H1 (cell line): ENCODE measurements around the gene HMCES. TPM values are rescaled to one million over a fixed set of nuclear protein-coding genes. Genes with fewer than 3 reads are reported as not detected.

Source experiments
- CTCF ChIA-PET: fragments of 300-600 bp; sonication (Branson Sonifier 250); formaldehyde crosslinking; loops from one replicate; lab custom pipeline; 2021; ENCODE audit not compliant: partially characterized antibody; lab: Charles Lee
- POLR2A ChIA-PET: fragments of 300-600 bp; sonication (Branson Sonifier 250); formaldehyde crosslinking; loops from one replicate; lab custom pipeline; 2021; ENCODE audit warnings: inconsistent platforms; ENCODE audit not compliant: partially characterized antibody; lab: Charles Lee
- DNase-seq, 2 experiments: peaks; one replicate each; pipeline versions ENCODE4 v3.0.0 to v3.0.0-alpha.2; 2010 to 2022; ENCODE audit warnings: low spot score in 2 of 2, low read depth in 1 of 2, mixed read lengths in 1 of 2
- FAIRE-seq: peaks from 2 replicates; lab custom pipeline; 2011; peaks lifted over from hg19 to GRCh38; lab: Jason Lieb, UNC
- H2AFZ ChIP-seq: 2 replicates; pipeline ENCODE4 v1.8.1; 2012; ENCODE audit warnings: low read length, inconsistent platforms
- H2AK5ac ChIP-seq: 2 replicates; pipeline ENCODE4 v1.6.1; 2013; ENCODE audit warnings: low read depth, low read length
- H2BK120ac ChIP-seq: replicated peaks from 2 replicates; pipeline ENCODE3; 2013; ENCODE audit warnings: low read depth, low read length, inconsistent platforms
- H2BK12ac ChIP-seq: 2 replicates; pipeline ENCODE4 v1.6.1; 2013; ENCODE audit warnings: low read depth, low read length
- H2BK15ac ChIP-seq: 2 replicates; pipeline ENCODE4 v1.6.1; 2013; ENCODE audit warnings: low read length
- H2BK20ac ChIP-seq: 2 replicates; pipeline ENCODE4 v1.6.1; 2013; ENCODE audit warnings: low read length
- H2BK5ac ChIP-seq: 2 replicates; pipeline ENCODE4 v1.6.1; 2013; ENCODE audit warnings: low read depth, low read length
- H3K14ac ChIP-seq: 2 replicates; pipeline ENCODE4 v1.6.1; 2013; ENCODE audit warnings: inconsistent platforms; ENCODE audit not compliant: insufficient read length
- H3K18ac ChIP-seq: 2 replicates; pipeline ENCODE4 v1.6.1; 2013; ENCODE audit warnings: low read length; ENCODE audit errors: extremely low read depth
- H3K23ac ChIP-seq: 2 replicates; pipeline ENCODE4 v1.6.1; 2013; ENCODE audit warnings: inconsistent platforms; ENCODE audit not compliant: insufficient read length
- H3K23me2 ChIP-seq: 2 replicates; pipeline ENCODE4 v1.6.1; 2013; ENCODE audit warnings: low read depth, low read length
- H3K27ac ChIP-seq: 2 replicates; pipeline ENCODE4 v1.6.1; 2011; ENCODE audit warnings: low read depth, low read length, inconsistent platforms
- H3K27me3 ChIP-seq, 4 experiments: replicated peaks in 1 of 4; 1 replicate in 1 of 4; 2 replicates in 3 of 4; pipeline versions ENCODE4 v1.6.1 to v1.8.1; 2011 to 2013; ENCODE audit warnings: low read length in 3 of 4, mild to moderate bottlenecking in 3 of 4, inconsistent platforms in 2 of 4, mixed read lengths in 2 of 4, moderate library complexity in 1 of 4; ENCODE audit not compliant: control insufficient read depth in 3 of 4, insufficient read depth in 3 of 4; ENCODE audit errors: extremely low read depth in 1 of 4
- H3K36me3 ChIP-seq, 4 experiments: 2 replicates each; pipeline versions ENCODE4 v1.6.1 to v1.8.1; 2011 to 2013; ENCODE audit warnings: mild to moderate bottlenecking in 4 of 4, low read length in 3 of 4, moderate library complexity in 2 of 4, control low read depth in 1 of 4, inconsistent platforms in 1 of 4; ENCODE audit not compliant: insufficient read depth in 4 of 4, control insufficient read depth in 2 of 4
- H3K4ac ChIP-seq: replicated peaks from 2 replicates; pipeline ENCODE3; 2013; ENCODE audit warnings: low read length, low read depth, mixed read lengths, inconsistent platforms; ENCODE audit not compliant: insufficient read length
- H3K4me1 ChIP-seq, 4 experiments: replicated peaks in 1 of 4; 1 replicate in 1 of 4; 2 replicates in 3 of 4; pipeline versions ENCODE4 v1.6.1 to v1.8.1; 2011 to 2013; ENCODE audit warnings: low read length in 3 of 4, inconsistent platforms in 2 of 4, mixed read lengths in 1 of 4; ENCODE audit not compliant: insufficient read depth in 4 of 4, control insufficient read depth in 3 of 4
- H3K4me2 ChIP-seq, 2 experiments: 2 replicates each; pipeline versions ENCODE4 v1.6.1 to v1.8.1; 2011 to 2013; ENCODE audit warnings: low read depth in 2 of 2, low read length in 2 of 2, control low read depth in 1 of 2, inconsistent platforms in 1 of 2, mild to moderate bottlenecking in 1 of 2; ENCODE audit not compliant: insufficient read depth in 1 of 2
- H3K4me3 ChIP-seq, 4 experiments: fragments of 200-600, 300-600 bp in 1 of 4; sonication (generic), shearing (Covaris generic), sonication (Bioruptor Twin) in 1 of 4; 2 replicates each; pipeline versions ENCODE4 v1.5.1 to v1.8.1; 2011 to 2016; ENCODE audit warnings: low read length in 4 of 4, low read depth in 3 of 4, control low read depth in 2 of 4, inconsistent platforms in 2 of 4, mild to moderate bottlenecking in 2 of 4, mixed read lengths in 1 of 4, moderate library complexity in 1 of 4; ENCODE audit not compliant: insufficient read depth in 2 of 4; ENCODE audit errors: extremely low read depth in 1 of 4
- H3K56ac ChIP-seq: replicated peaks from 2 replicates; pipeline ENCODE3; 2013; ENCODE audit warnings: low read depth, mild to moderate bottlenecking, mixed read lengths, low read length, inconsistent platforms; ENCODE audit not compliant: insufficient read length
- H3K79me1 ChIP-seq: 2 replicates; pipeline ENCODE4 v1.6.1; 2013; ENCODE audit warnings: low read depth, low read length, control low read depth
- H3K79me2 ChIP-seq, 2 experiments: 2 replicates each; pipeline versions ENCODE4 v1.6.1 to v1.8.1; 2012 to 2013; ENCODE audit warnings: low read length in 2 of 2, mild to moderate bottlenecking in 2 of 2, inconsistent platforms in 1 of 2; ENCODE audit not compliant: insufficient read depth in 2 of 2, control insufficient read depth in 1 of 2
- H3K9ac ChIP-seq, 4 experiments: replicated peaks in 1 of 4; 1 replicate in 1 of 4; 2 replicates in 3 of 4; pipeline versions ENCODE4 v1.6.1 to v1.8.1; 2011 to 2013; ENCODE audit warnings: low read depth in 3 of 4, low read length in 3 of 4, control low read depth in 2 of 4, mild to moderate bottlenecking in 2 of 4, moderate library complexity in 2 of 4, inconsistent platforms in 1 of 4; ENCODE audit errors: extremely low read depth in 1 of 4
- H3K9me3 ChIP-seq, 2 experiments: 2 replicates each; pipeline versions ENCODE4 v1.6.1 to v1.8.1; 2012 to 2013; ENCODE audit warnings: mild to moderate bottlenecking in 2 of 2, moderate library complexity in 2 of 2, control low read depth in 1 of 2, inconsistent platforms in 1 of 2, low read depth in 1 of 2, low read length in 1 of 2, mixed read lengths in 1 of 2; ENCODE audit not compliant: insufficient read depth in 2 of 2
- H4K20me1 ChIP-seq, 2 experiments: replicated peaks in 1 of 2; 2 replicates each; pipeline versions ENCODE3 to v1.8.1; 2011 to 2013; ENCODE audit warnings: inconsistent platforms in 2 of 2, low read length in 2 of 2, mild to moderate bottlenecking in 1 of 2; ENCODE audit not compliant: insufficient read depth in 2 of 2, control insufficient read depth in 1 of 2
- H4K5ac ChIP-seq: 2 replicates; pipeline ENCODE4 v1.6.1; 2013; ENCODE audit warnings: low read length, low read depth, mixed read lengths, inconsistent platforms; ENCODE audit not compliant: insufficient read length
- H4K8ac ChIP-seq: 2 replicates; pipeline ENCODE4 v1.8.0; 2013; ENCODE audit warnings: mild to moderate bottlenecking, moderate library complexity, low read length, inconsistent platforms; ENCODE audit not compliant: insufficient read depth; ENCODE audit errors: extremely low read depth
- H4K91ac ChIP-seq: replicated peaks from 2 replicates; pipeline ENCODE3; 2013; ENCODE audit warnings: low read length, mixed read lengths, inconsistent platforms; ENCODE audit not compliant: insufficient read length
- CEBPB ChIP-seq: IDR thresholded peaks from 2 replicates; pipeline ENCODE4 v1.6.1; 2012; ENCODE audit warnings: low read depth, low read length
- CTBP2 ChIP-seq: IDR thresholded peaks from 2 replicates; pipeline ENCODE4 v1.7.0; 2011; ENCODE audit warnings: borderline replicate concordance, mild to moderate bottlenecking, moderate library complexity, mixed read lengths, low read length; ENCODE audit not compliant: insufficient read depth, insufficient read length
- GTF2F1 ChIP-seq: IDR thresholded peaks from 2 replicates; pipeline ENCODE4 v1.6.1; 2012; ENCODE audit warnings: low read depth, low read length, improper control_type of control experiment, borderline replicate concordance
- JUND ChIP-seq: IDR thresholded peaks from 2 replicates; pipeline ENCODE4 v1.6.1; 2011; ENCODE audit warnings: mild to moderate bottlenecking, improper control_type of control experiment, low read length
- NRF1 ChIP-seq: IDR thresholded peaks from 2 replicates; pipeline ENCODE4 v1.6.1; 2011; ENCODE audit warnings: mild to moderate bottlenecking, low read depth, low read length, improper control_type of control experiment
- RXRA ChIP-seq: IDR thresholded peaks from 2 replicates; pipeline ENCODE4 v1.6.1; 2011; ENCODE audit warnings: low read depth, mild to moderate bottlenecking, low read length, moderate library complexity; ENCODE audit not compliant: insufficient read depth
- SIN3A ChIP-seq, 2 experiments: IDR thresholded peaks in 1 of 2; conservative IDR thresholded peaks in 1 of 2; 2 replicates each; pipeline ENCODE4 v1.6.1; 2011 to 2012; ENCODE audit warnings: low read length in 2 of 2, improper control_type of control experiment in 1 of 2, low read depth in 1 of 2, mild to moderate bottlenecking in 1 of 2
- WGBS, 2 experiments: shearing (Covaris generic) in 1 of 2; methylation state at CpG; one replicate each; pipeline versions ENCODE4 v1.1.6 to v1.1.7; 2013 to 2015; ENCODE audit warnings: low lambda C conversion rate in 2 of 2, mixed read lengths in 2 of 2, inconsistent platforms in 1 of 2, low coverage in 1 of 2, missing lambda C conversion rate in 1 of 2; ENCODE audit not compliant: insufficient replicate concordance in 2 of 2, insufficient coverage in 1 of 2, insufficient read length in 1 of 2; ENCODE audit errors: extremely low coverage in 1 of 2, missing lambda C conversion rate in 1 of 2; 5-methylcytosine and 5-hydroxymethylcytosine counted together
- polyA plus RNA-seq, 7 experiments: library from polyadenylated mRNA; depleted of rRNA in 3 of 7; stranded (reverse) in 5 of 7; unstranded in 2 of 7; fragments of >200 nt in 5 of 7; fragments of 200-250 nt in 2 of 7; gene quantifications; 1 replicate in 5 of 7; 2 replicates in 1 of 7; 4 replicates in 1 of 7; pipeline versions ENCODE4 v1.2.1 to v1.2.3, GENCODE V29; 2011 to 2013; ENCODE audit warnings: missing spikeins in 2 of 7, mixed read lengths in 2 of 7
- total RNA-seq: library from RNA; stranded (reverse); fragmentation: NEBNext Ultra II Directional; extraction: Animal tissue kit (Norgen Biotek cat#: 25700); gene quantifications from 2 replicates; pipeline ENCODE4 v1.2.1, GENCODE V29; 2021

The HMCES gene
- total and polyA plus RNA-seq, 2 of the 8 experiments (the other 6 are each of a cell fraction or from before 2014, with no cell fraction given) = 27.6 to 49.5 TPM

DNA sequence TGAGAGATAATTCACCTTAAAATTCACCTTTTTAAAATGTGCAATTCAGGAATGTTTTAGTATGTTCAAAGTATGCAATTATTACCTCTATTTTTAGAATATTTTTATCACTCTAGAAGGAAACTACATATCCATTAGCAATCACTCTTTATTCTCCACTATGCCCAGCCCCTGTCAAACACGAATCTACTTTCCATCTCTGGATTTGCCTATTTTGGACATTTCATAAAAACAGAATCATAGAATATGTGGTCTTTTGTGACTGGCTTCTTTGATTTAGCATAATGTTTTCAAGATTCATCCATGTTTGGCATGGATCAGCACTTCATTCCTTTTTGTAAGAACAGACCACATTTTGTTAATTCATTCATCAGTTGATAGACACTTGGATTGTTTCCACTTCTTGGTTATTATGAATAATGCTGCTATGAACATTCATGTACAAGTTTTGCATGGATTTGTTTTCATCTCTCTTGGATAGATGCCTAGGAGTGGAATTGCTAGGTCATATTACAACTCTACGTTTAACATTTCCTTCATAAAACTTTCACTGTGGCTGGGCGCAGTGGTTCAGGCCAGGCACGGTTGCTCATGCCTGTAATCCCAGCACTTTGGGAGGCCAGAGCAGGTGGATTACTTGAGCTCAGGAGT is 12.7 kb downstream of the HMCES start:
- 94% methylated on average over 4 of the region's 4 CpGs; no CpG with 5 or more reads in 1 of the 2 experiments for WGBS, 2 experiments
- Histone ChIP-seq H3K27ac (no peak overlapping the region), H3K56ac (no peak overlapping the region)

More for the DNA sequence above, 12.7 kb downstream of the HMCES start:
- Histone ChIP-seq H2AK5ac (no peak overlapping the region), H2BK120ac (no peak overlapping the region), H3K36me3 (peaks cover 5 to 22% (median 15%) of the 10 kb centered on the region in 4 experiments; a peak in 7 of 8 replicates), H3K23ac (no peak overlapping the region), H4K5ac (no peak overlapping the region), H2BK15ac (no peak overlapping the region), H3K79me1 (no peaks in the 10 kb centered on the region), H3K4me2 (no peak overlapping the region), H3K14ac (no peak overlapping the region), H3K4me3 (no peak overlapping the region), H3K9me3 (no peaks in the 10 kb centered on the region), H2BK12ac (no peak overlapping the region), H3K79me2 (no peaks in the 10 kb centered on the region), H3K27me3 (no peaks in the 10 kb centered on the region), H3K4me1 (no peaks in the 10 kb centered on the region), H3K18ac (no peak overlapping the region), H3K23me2 (no peaks in the 10 kb centered on the region), H3K9ac (no peak overlapping the region), H4K8ac (no peak overlapping the region), H2AFZ (no peak overlapping the region), H2BK5ac (no peak overlapping the region), H2BK20ac (no peak overlapping the region), H4K20me1 (peaks cover 0 to 2% of the 10 kb centered on the region in 2 experiments), H3K4ac (no peak overlapping the region), H4K91ac (no peak overlapping the region)
- TF ChIP-seq NRF1 = no peak
- TF ChIP-seq SIN3A (conservative IDR thresholded peaks at IDR 0.05 in 1 of 2, IDR thresholded peaks at IDR 0.05 in 1 of 2; ENCODE audit: low read depth in 1 of 2, low read length in 2 of 2) = no peak
- TF ChIP-seq CTBP2 = no peak
- no peak for TF ChIP-seq JUND
- TF ChIP-seq RXRA = no peak
- TF ChIP-seq GTF2F1 = no peak
- TF ChIP-seq CEBPB = no peak
- FAIRE-seq (no peak), DNase-seq (no peak)
- CTCF ChIA-PET = interaction anchor here (0.8 to 1.0 kb wide), 2 partner anchors 25 to 37 kb away, joined by 3 read pairs; a partner anchor contains a TSS
- POLR2A ChIA-PET = interaction anchor here (8.1 kb wide), 1 partner anchor 24 kb away, joined by 48 read pairs; a partner anchor contains a TSS
